Measurements from ENCODE around the gene GNPNAT1.

DNA sequence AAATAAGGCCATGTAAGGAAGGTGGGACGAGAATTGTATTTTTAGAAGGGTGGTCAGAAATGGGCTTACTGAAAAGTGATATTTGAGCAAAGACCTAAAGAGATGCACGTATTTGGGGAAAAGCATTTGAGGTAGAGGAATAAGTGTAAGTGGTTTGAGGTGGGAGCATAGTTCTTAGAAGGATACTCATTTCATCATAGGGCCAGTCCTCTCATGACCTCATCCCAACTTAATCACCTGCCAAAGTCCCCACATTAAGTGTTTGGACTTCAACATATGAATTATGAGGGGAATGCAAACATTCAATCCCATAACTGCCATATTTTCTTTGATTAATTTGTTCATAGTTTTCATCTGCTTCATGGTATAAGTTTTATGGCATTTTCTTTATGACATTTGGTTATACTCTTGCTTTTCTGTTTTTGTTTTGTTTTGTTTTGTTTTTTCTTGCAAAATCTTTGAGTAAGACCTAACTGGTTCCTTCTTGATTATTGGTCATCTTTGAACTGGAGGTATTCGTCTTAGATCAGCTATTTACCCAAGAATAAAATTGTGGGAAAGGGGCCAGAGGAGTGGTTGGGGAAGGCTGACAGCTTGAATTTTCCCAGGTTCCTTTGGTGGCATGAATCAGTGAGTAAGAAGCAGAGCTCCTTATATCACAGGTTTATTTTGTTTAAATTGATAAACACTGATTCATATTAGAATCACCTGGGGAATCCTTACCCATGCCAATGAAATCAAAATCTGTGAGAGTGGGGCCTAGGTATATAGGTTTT lies 24.2 kb downstream of the GNPNAT1 start:
- TF ChIP-seq POLR2A (IDR thresholded peaks at IDR 0.05) (no peak), CTCF (IDR thresholded peaks at IDR 0.05) (no peak), EP300 (IDR thresholded peaks at IDR 0.05) (no peak)
